ENCODE results near the gene NUP210.

NUP210 gene

GRCh38 chr3:13345284-13345683 is 74.8 kb downstream of the NUP210 start:
- H3K9me3 Mint-ChIP-seq: peaks cover 8% of the 10 kb centered on the region
- TF ChIP-seq CTCF (IDR thresholded peaks at IDR 0.05; ENCODE audit: unreplicated experiment in 3 of 3): no peak
- peaks cover 13% of the 10 kb centered on the region for H3K27me3 Mint-ChIP-seq (ENCODE audit: low read depth)
- peaks cover 52% of the 10 kb centered on the region for H3K4me1 Mint-ChIP-seq
- H3K36me3 Mint-ChIP-seq (ENCODE audit: low read depth): peaks cover 19% of the 10 kb centered on the region
- H3K27ac Mint-ChIP-seq: no peak overlapping the region
- H3K4me3 Mint-ChIP-seq: no peak overlapping the region

GRCh38 chr3:13344663-13345062 is 75.5 kb downstream of the NUP210 start:
- H3K36me3 Mint-ChIP-seq (ENCODE audit: low read depth): peaks cover 16% of the 10 kb centered on the region
- peaks cover 7% of the 10 kb centered on the region for H3K9me3 Mint-ChIP-seq
- H3K4me1 Mint-ChIP-seq: peaks cover 47% of the 10 kb centered on the region
- peaks cover 13% of the 10 kb centered on the region for H3K27me3 Mint-ChIP-seq (ENCODE audit: low read depth)
- no peak overlapping the region for H3K4me3 Mint-ChIP-seq
- H3K27ac Mint-ChIP-seq: no peak overlapping the region
- no peak for TF ChIP-seq CTCF (IDR thresholded peaks at IDR 0.05; ENCODE audit: unreplicated experiment in 3 of 3)

- TF ChIP-seq CTCF (IDR thresholded peaks at IDR 0.05; ENCODE audit: unreplicated experiment in 3 of 3): no peak
Observed at GRCh38 chr3:13343601-13344000, 76.5 kb downstream of the NUP210 start.

DNA sequence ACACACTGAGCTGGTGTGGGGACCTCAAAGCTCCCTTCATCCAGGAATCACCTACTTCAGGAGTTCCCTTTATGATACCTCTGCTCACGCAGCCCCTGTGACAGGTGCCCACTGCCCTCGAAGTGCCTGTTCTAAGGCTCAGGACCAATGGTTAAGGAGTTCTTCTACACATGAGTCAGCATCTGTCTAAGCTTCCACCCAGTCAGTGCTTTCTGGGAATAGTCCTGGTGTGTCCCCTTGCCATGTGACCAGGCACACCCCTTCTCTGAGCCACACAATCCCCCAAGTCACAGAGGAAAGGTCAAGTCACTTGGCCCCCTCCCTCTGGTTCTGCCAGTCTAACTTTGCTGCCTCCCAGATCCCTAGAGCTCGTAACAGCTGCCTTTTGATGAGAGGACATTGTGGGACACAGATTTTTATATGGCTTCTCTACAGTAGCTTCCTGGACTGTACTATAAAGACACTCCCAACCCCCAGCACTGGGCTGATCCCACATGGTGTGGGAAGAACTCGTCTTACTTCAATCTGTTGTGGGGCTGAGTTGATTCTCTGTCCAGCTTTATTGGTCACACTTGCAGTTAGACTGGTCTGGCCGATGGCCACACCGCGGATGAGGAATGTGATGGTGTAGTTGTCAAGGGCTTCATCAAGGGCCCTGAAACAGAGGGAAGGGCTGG is 78.8 kb downstream of the NUP210 start:
- Mint-ChIP-seq H3K9me3 (peaks cover 5% of the 10 kb centered on the region), H3K27me3 (ENCODE audit: low read depth) (peaks cover 6% of the 10 kb centered on the region), H3K4me3 (no peak overlapping the region), H3K36me3 (ENCODE audit: low read depth) (peaks cover 16% of the 10 kb centered on the region), H3K4me1 (peaks cover 18% of the 10 kb centered on the region), H3K27ac (no peak overlapping the region)
- no peak for TF ChIP-seq CTCF (IDR thresholded peaks at IDR 0.05; ENCODE audit: unreplicated experiment in 3 of 3)

More at GRCh38 chr3:13343601-13344000, 76.5 kb downstream of the NUP210 start:
- Mint-ChIP-seq H3K27me3 (ENCODE audit: low read depth) (peaks cover 10% of the 10 kb centered on the region), H3K36me3 (ENCODE audit: low read depth) (peaks cover 16% of the 10 kb centered on the region), H3K4me1 (peaks cover 39% of the 10 kb centered on the region), H3K4me3 (no peak overlapping the region), H3K27ac (no peak overlapping the region), H3K9me3 (peaks cover 5% of the 10 kb centered on the region)

- no peak for TF ChIP-seq CTCF (IDR thresholded peaks at IDR 0.05; ENCODE audit: unreplicated experiment in 3 of 3)
Observed at GRCh38 chr3:13339833-13340232, 80.3 kb downstream of the NUP210 start.

DNA sequence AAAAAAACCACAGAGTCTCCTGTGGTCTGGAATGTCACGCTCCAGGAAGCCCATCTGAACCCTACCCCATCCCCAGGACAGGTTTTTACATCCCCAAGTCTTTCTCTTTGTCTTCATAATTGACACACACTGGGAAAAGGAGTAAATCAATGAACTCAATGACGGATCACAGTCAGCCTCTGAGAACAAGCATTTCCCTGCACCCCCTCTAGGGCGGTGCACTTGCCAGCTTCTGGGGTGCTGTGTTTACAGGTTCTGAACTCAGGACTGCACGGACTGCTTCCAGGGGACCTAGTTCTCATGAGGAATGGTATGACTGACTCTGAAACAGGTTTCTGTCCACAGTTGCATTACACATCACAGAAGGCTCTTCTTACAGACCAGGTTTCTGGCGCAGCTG is 81.1 kb downstream of the NUP210 start:
- TF ChIP-seq CTCF (IDR thresholded peaks at IDR 0.05; ENCODE audit: unreplicated experiment in 3 of 3): no peak
- no peak overlapping the region for H3K4me3 Mint-ChIP-seq
- H3K36me3 Mint-ChIP-seq (ENCODE audit: low read depth): peaks cover 12% of the 10 kb centered on the region
- peaks cover 6% of the 10 kb centered on the region for H3K4me1 Mint-ChIP-seq
- peaks cover 6% of the 10 kb centered on the region for H3K27me3 Mint-ChIP-seq (ENCODE audit: low read depth)
- H3K9me3 Mint-ChIP-seq: no peaks in the 10 kb centered on the region
- H3K27ac Mint-ChIP-seq: no peak overlapping the region

More at GRCh38 chr3:13339833-13340232, 80.3 kb downstream of the NUP210 start:
- peaks cover 10% of the 10 kb centered on the region for H3K4me1 Mint-ChIP-seq
- H3K27me3 Mint-ChIP-seq (ENCODE audit: low read depth): peaks cover 6% of the 10 kb centered on the region
- H3K4me3 Mint-ChIP-seq: no peak overlapping the region
- no peak overlapping the region for H3K27ac Mint-ChIP-seq
- H3K36me3 Mint-ChIP-seq (ENCODE audit: low read depth): peaks cover 12% of the 10 kb centered on the region
- H3K9me3 Mint-ChIP-seq: peaks cover 4% of the 10 kb centered on the region
